Measurements from ENCODE around the gene LIME1. TPM values are rescaled to one million over a fixed set of nuclear protein-coding genes. Genes with fewer than 3 reads are reported as not detected.

The LIME1 gene
- total and polyA plus RNA-seq, 2 experiments from 2014 or later: 17.4 to 19.2 TPM

DNA sequence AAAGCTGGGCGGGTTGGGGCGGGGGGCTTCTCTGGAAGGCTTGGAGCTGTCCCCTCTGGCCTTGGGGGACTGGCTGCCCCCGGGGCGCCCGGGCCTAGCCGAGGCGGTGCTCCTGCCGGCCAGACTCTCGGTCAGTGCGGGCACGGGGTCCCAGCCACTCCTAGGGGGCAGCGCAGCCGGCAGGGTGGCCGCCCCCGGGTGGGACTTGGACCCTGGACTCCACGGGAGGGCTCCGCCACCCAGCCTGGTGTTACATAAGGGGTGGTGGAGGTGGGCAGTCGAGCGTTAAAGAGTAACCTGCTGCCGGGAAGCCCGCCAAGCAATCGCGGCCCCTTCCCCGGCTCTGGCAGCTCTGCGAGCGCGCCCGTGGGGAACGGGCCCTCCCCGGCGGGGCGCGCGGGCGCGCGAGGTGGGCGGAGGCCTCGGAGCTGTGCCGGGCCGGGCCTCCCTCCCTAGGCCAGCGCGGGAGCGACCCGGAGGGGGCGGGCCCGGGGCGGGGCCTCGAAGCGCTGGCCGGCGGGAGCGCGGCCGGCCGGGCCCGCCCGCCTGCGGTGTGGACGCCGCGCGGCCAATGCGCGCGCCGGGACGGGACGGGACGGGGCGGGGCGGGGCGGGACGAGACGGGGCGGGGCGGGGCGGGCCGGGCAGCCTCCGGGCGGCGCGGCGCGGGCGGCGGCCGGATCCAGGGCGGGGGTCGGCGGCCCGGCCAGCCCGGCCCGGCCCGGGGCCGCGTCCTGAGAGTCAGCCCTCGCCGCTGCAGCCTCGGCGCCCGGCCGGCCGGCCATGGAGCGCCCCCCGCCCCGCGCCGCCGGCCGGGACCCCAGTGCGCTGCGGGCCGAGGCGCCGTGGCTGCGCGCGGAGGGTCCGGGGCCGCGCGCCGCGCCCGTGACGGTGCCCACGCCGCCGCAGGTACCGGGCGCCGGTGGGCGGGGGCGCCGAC is 2.9 kb downstream of the LIME1 start, which contains the start of gene SLC2A4RG:
TSS of gene SLC2A4RG (plus strand) at position 647 of the 940 bp plus-strand sequence. CDS start at position 784, 137 bp downstream.
- H3K27ac ChIP-seq: peak within 1 kb of the TSS; percentile 74
- no peaks in the 10 kb centered on the region for H3K9me3 ChIP-seq (ENCODE audit: low read depth)
- peak within 1 kb of the TSS; percentile 67 for H3K4me3 ChIP-seq
- peaks cover 28% of the 10 kb centered on the region for H3K36me3 ChIP-seq
- no peaks in the 10 kb centered on the region for H3K27me3 ChIP-seq
- TF ChIP-seq CTCF (IDR thresholded peaks at IDR 0.05; ENCODE audit: low read depth, low read length): no peak
- H3K4me1 ChIP-seq (ENCODE audit: low read depth): peaks cover 19% of the 10 kb centered on the region
- DNase-seq (ENCODE audit: low read depth in 1 of 2, low spot score in 1 of 2): peak; percentile 83 to 92

DNA sequence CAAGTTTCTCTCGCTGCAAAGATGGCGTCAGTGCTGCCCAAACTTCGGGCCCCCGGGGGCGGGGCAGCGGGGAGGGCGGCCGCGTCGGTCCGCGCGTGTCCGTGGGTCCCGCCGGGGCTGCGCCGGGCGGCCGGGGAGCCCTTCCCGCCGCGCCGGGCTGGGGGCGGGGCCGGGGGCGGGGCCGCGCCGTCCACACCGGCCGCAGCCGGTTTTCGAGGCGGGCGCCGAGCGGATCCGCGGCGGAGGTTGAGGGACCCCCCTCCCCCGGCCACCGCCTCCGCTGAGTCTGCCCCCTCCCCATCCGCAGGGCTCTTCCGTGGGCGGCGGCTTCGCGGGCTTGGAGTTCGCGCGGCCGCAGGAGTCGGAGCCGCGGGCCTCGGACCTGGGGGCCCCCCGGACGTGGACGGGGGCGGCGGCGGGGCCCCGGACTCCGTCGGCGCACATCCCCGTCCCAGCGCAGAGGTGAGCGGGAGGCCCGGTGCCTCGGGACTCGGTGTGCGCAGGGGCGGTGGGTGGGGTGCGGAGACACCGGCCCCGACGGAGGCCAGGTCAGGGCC is 3.7 kb downstream of the LIME1 start:
- TF ChIP-seq CTCF (IDR thresholded peaks at IDR 0.05; ENCODE audit: low read depth, low read length): no peak
- Histone ChIP-seq H3K36me3 (peaks cover 26% of the 10 kb centered on the region), H3K27me3 (no peaks in the 10 kb centered on the region), H3K4me1 (ENCODE audit: low read depth) (peaks cover 19% of the 10 kb centered on the region), H3K27ac (peak overlapping the region; percentile 64), H3K9me3 (ENCODE audit: low read depth) (no peaks in the 10 kb centered on the region), H3K4me3 (peak overlapping the region; percentile 67)
- peak; percentile 46 to 64 for DNase-seq (ENCODE audit: low read depth in 1 of 2, low spot score in 1 of 2)

- Histone ChIP-seq H3K4me1 (ENCODE audit: low read depth) (peaks cover 19% of the 10 kb centered on the region), H3K4me3 (peak overlapping the region; percentile 67), H3K27me3 (no peaks in the 10 kb centered on the region), H3K36me3 (peaks cover 29% of the 10 kb centered on the region), H3K9me3 (ENCODE audit: low read depth) (no peaks in the 10 kb centered on the region), H3K27ac (peak overlapping the region; percentile 64)
- peak; percentile 84 to 94 for DNase-seq (ENCODE audit: low read depth in 1 of 2, low spot score in 1 of 2)
- TF ChIP-seq CTCF (IDR thresholded peaks at IDR 0.05; ENCODE audit: low read depth, low read length): peak; percentile 11
Measured at GRCh38 chr20:63740627-63741353, 4.3 kb downstream of the LIME1 start.

DNA sequence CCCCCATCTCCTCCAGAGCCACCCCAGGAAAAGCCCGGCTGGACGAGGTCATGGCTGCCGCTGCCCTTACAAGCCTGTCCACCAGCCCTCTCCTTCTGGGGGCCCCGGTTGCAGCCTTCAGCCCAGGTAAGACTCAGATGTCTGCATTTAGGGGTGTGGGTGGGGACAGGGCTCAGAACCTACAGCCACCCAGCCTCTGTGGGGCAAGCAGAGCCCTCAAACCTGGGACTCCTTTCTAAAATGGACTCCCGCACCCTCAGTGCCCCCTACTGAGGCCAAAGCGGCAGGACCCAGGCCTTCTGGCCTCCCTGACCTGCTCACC is 4.9 kb downstream of the LIME1 start:
- H3K36me3 ChIP-seq: peaks cover 30% of the 10 kb centered on the region
- peak overlapping the region; percentile 64 for H3K27ac ChIP-seq
- peak overlapping the region; percentile 67 for H3K4me3 ChIP-seq

More for the DNA sequence above, 4.9 kb downstream of the LIME1 start:
- TF ChIP-seq CTCF (IDR thresholded peaks at IDR 0.05; ENCODE audit: low read depth, low read length): no peak
- peaks cover 19% of the 10 kb centered on the region for H3K4me1 ChIP-seq (ENCODE audit: low read depth)
- no peak for DNase-seq (ENCODE audit: low read depth in 1 of 2, low spot score in 1 of 2)
- no peaks in the 10 kb centered on the region for H3K27me3 ChIP-seq
- no peaks in the 10 kb centered on the region for H3K9me3 ChIP-seq (ENCODE audit: low read depth)
